NCI-H1048 (cell line): ENCODE results near the gene PLXNA4.

Experiments used
- DNase-seq: peaks from one replicate; lab custom pipeline; 2025; lab: John Stamatoyannopoulos, UW

The PLXNA4 gene

GRCh38 chr7:132318352-132319318 lies 257.6 kb downstream of the PLXNA4 start:
- DNase-seq: peak; percentile 22

- DNase-seq: no peak
These were observed 258.4 kb downstream of the PLXNA4 start for GRCh38 chr7:132317701-132318351.

- DNase-seq: no peak
These were observed 263.7 kb downstream of the PLXNA4 start for GRCh38 chr7:132312531-132313055.

- DNase-seq: no peak
These were observed 264.5 kb downstream of the PLXNA4 start for GRCh38 chr7:132311733-132312132.

GRCh38 chr7:132309102-132309805 lies 267.0 kb downstream of the PLXNA4 start:
- no peak for DNase-seq

GRCh38 chr7:132307465-132307864 lies 268.8 kb downstream of the PLXNA4 start:
- no peak for DNase-seq

GRCh38 chr7:132300599-132301277 lies 275.5 kb downstream of the PLXNA4 start:
- no peak for DNase-seq

GRCh38 chr7:132298790-132299189 lies 277.5 kb downstream of the PLXNA4 start:
- DNase-seq: no peak

GRCh38 chr7:132296820-132297219 lies 279.4 kb downstream of the PLXNA4 start:
- no peak for DNase-seq

GRCh38 chr7:132295175-132295574 lies 281.1 kb downstream of the PLXNA4 start:
- no peak for DNase-seq

- DNase-seq: no peak
These were observed 283.5 kb downstream of the PLXNA4 start for GRCh38 chr7:132292803-132293202.

- DNase-seq: no peak
These were observed 284.8 kb downstream of the PLXNA4 start for GRCh38 chr7:132291481-132291880.

GRCh38 chr7:132290021-132290420 lies 286.2 kb downstream of the PLXNA4 start:
- DNase-seq: no peak

GRCh38 chr7:132286836-132287235 lies 289.4 kb downstream of the PLXNA4 start:
- DNase-seq: no peak

- no peak for DNase-seq
These were observed 295.9 kb downstream of the PLXNA4 start for GRCh38 chr7:132280335-132280734.

- no peak for DNase-seq
These were observed 296.6 kb downstream of the PLXNA4 start for GRCh38 chr7:132279718-132280117.

- no peak for DNase-seq
These were observed 299.1 kb downstream of the PLXNA4 start for GRCh38 chr7:132276976-132277725.

GRCh38 chr7:132276234-132276630 lies 300.0 kb downstream of the PLXNA4 start:
- DNase-seq: no peak

- DNase-seq: no peak
These were observed 300.6 kb downstream of the PLXNA4 start for GRCh38 chr7:132275416-132276233.

- no peak for DNase-seq
These were observed 303.4 kb downstream of the PLXNA4 start for GRCh38 chr7:132272763-132273371.
